HEK293 (cell line): Measurements from ENCODE around the gene PDYN.

Experiments
- ZNF274 ChIP-seq, 2 experiments: fragments of 200-500 bp in 1 of 2; fragments of 450-650 bp in 1 of 2; sonication (Bioruptor generic) in 1 of 2; formaldehyde crosslinking in 1 of 2; IDR thresholded peaks; 2 replicates each; pipeline versions ENCODE4 v1.5.1 to v1.6.1; 2014 to 2016; ENCODE audit warnings: borderline replicate concordance in 1 of 2, inconsistent platforms in 1 of 2, low read length in 1 of 2, missing biosample characterization in 1 of 2, missing genetic modification characterization in 1 of 2
- TF ChIP-seq, protein P1 (sequence below): fragments of 450-650 bp; formaldehyde crosslinking; IDR thresholded peaks from 2 replicates; pipeline ENCODE4 v1.5.1; 2016; ENCODE audit warnings: missing biosample characterization, missing genetic modification characterization

DNA sequence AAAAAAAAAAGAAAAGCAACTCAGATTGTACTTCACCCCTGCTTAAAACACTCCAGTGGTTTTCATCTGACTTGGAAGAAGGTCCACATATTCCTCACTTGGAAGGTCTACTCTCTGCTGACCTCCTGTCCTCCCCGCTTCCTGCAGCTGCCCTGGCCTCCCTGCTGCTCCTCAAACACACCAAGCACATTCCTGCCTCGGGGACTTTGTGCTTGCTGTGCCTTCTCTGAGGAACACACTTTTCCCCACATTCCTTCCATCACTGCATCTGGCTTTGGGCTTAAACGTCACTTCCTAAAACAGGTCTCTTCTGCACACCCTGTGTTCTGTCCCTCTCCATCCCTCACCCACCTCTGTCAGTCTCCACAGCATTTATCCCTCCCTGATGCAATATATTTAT, 4.9 kb upstream of the PDYN start:
- TF ChIP-seq ZNF274 (IDR thresholded peaks at IDR 0.05; ENCODE audit: low read length) (no peak), ZNF274 (tag by site-specific recombination; IDR thresholded peaks at IDR 0.05; ENCODE audit: borderline replicate concordance) (no peak)
- TF ChIP-seq, protein P1, sequence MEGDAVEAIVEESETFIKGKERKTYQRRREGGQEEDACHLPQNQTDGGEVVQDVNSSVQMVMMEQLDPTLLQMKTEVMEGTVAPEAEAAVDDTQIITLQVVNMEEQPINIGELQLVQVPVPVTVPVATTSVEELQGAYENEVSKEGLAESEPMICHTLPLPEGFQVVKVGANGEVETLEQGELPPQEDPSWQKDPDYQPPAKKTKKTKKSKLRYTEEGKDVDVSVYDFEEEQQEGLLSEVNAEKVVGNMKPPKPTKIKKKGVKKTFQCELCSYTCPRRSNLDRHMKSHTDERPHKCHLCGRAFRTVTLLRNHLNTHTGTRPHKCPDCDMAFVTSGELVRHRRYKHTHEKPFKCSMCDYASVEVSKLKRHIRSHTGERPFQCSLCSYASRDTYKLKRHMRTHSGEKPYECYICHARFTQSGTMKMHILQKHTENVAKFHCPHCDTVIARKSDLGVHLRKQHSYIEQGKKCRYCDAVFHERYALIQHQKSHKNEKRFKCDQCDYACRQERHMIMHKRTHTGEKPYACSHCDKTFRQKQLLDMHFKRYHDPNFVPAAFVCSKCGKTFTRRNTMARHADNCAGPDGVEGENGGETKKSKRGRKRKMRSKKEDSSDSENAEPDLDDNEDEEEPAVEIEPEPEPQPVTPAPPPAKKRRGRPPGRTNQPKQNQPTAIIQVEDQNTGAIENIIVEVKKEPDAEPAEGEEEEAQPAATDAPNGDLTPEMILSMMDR (tag by site-specific recombination): no peak
